K562 (cell line): ENCODE measurements around the gene CHPF2. TPM values are rescaled to one million over a fixed set of nuclear protein-coding genes. Genes with fewer than 3 reads are reported as not detected.

ENCODE experiments used
- ATAC-seq: fragments of 200-7000 bp; cut with Tn5 transposase; 3 replicates; pipeline ENCODE4 v1.9.1; 2020; ENCODE audit warnings: moderate library complexity
- BruUV-seq: library from RNA; stranded (reverse); fragments of 400-500 nt; replicated peaks from 2 replicates; lab custom pipeline; 2021; lab: Mats Ljungman, UMichigan
- CTCF ChIA-PET: fragments of 300-600 bp; formaldehyde crosslinking; extraction: SDS; loops from one replicate; lab custom pipeline; 2021; ENCODE audit warnings: low intra/inter-chr PET ratio; lab: Yijun Ruan, JAX
- POLR2A ChIA-PET: fragments of 300-600, 350-650 bp; sonication (Branson Sonifier 250); formaldehyde crosslinking; extraction: SDS; loops from one replicate; lab custom pipeline; 2021; ENCODE audit warnings: antibody characterized with exemption, inconsistent platforms; lab: Yijun Ruan, JAX
- DNase-seq, 4 experiments: peaks; one replicate each; pipeline versions ENCODE4 v3.0.0 to v3.0.0-alpha.2; 2011 to 2018; ENCODE audit warnings: low spot score in 3 of 4, mixed read lengths in 3 of 4; ENCODE audit errors: extremely low read depth in 1 of 4
- FAIRE-seq: peaks from 2 replicates; lab custom pipeline; 2011; peaks lifted over from hg19 to GRCh38; lab: Jason Lieb, UNC
- H2AFZ ChIP-seq: 2 replicates; pipeline ENCODE4 v1.6.0; 2011; ENCODE audit warnings: low read depth, low read length, control low read depth, inconsistent platforms
- H3K27ac ChIP-seq: fragments of 200-600 bp; 3 replicates; pipeline ENCODE4 v1.8.0; 2011; ENCODE audit warnings: low read depth, mild to moderate bottlenecking, control low read depth, inconsistent platforms, low read length, moderate library complexity, mixed read lengths; ENCODE audit errors: extremely low read depth
- H3K27me3 ChIP-seq, 2 experiments: fragments of 300-600 bp in 1 of 2; 2 replicates in 1 of 2; 3 replicates in 1 of 2; pipeline versions ENCODE4 v1.6.0 to v1.8.0; 2011; ENCODE audit warnings: inconsistent platforms in 2 of 2, low read length in 2 of 2, mild to moderate bottlenecking in 1 of 2, mixed read lengths in 1 of 2, moderate library complexity in 1 of 2; ENCODE audit not compliant: control insufficient read depth in 2 of 2, insufficient read depth in 2 of 2
- H3K36me3 ChIP-seq: fragments of 300-600 bp; 3 replicates; pipeline ENCODE4 v1.8.0; 2011; ENCODE audit warnings: mild to moderate bottlenecking, low read length, inconsistent platforms; ENCODE audit not compliant: control insufficient read depth, insufficient read depth
- H3K4me1 ChIP-seq, 2 experiments: fragments of 200-600 bp in 1 of 2; replicated peaks in 1 of 2; 2 replicates in 1 of 2; 3 replicates in 1 of 2; pipeline versions ENCODE4 v1.5.1 to v1.8.0; 2011; ENCODE audit warnings: inconsistent platforms in 2 of 2, low read length in 2 of 2, mild to moderate bottlenecking in 1 of 2, mixed read lengths in 1 of 2, moderate library complexity in 1 of 2; ENCODE audit not compliant: control insufficient read depth in 2 of 2, insufficient read depth in 2 of 2
- H3K4me2 ChIP-seq: 2 replicates; pipeline ENCODE4 v1.6.1; 2011; ENCODE audit warnings: low read length, control low read depth, inconsistent platforms, mixed read lengths; ENCODE audit not compliant: insufficient read depth
- H3K4me3 ChIP-seq: fragments of 200-600 bp; sonication (generic), shearing (Covaris generic); 2 replicates; pipeline ENCODE4 v1.5.1; 2016; ENCODE audit warnings: control low read depth, inconsistent platforms
- H3K79me2 ChIP-seq: fragments of 200-600 bp; 3 replicates; pipeline ENCODE4 v1.8.0; 2011; ENCODE audit warnings: low read length, inconsistent platforms; ENCODE audit not compliant: control insufficient read depth, insufficient read depth
- H3K9ac ChIP-seq, 2 experiments: 2 replicates each; pipeline versions ENCODE4 v1.6.0 to v1.6.1; 2011; ENCODE audit warnings: low read depth in 2 of 2, low read length in 2 of 2, control low read depth in 1 of 2, inconsistent platforms in 1 of 2, mild to moderate bottlenecking in 1 of 2, mixed read lengths in 1 of 2; ENCODE audit not compliant: insufficient read depth in 1 of 2
- H3K9me1 ChIP-seq: one replicate; pipeline ENCODE4 v1.6.0; 2011; ENCODE audit warnings: inconsistent platforms, mild to moderate bottlenecking, low read length, moderate library complexity; ENCODE audit not compliant: control insufficient read depth, insufficient read depth
- H3K9me3 ChIP-seq: replicated peaks from 2 replicates; pipeline ENCODE4 v1.5.1; 2011; ENCODE audit warnings: low read depth, low read length, inconsistent platforms; ENCODE audit not compliant: control insufficient read depth, insufficient read depth
- H4K20me1 ChIP-seq: replicated peaks from 2 replicates; pipeline ENCODE4 v1.6.1; 2011; ENCODE audit warnings: low read length, inconsistent platforms, mixed read lengths; ENCODE audit not compliant: control insufficient read depth, insufficient read depth
- BRCA1 ChIP-seq, 2 experiments: fragments of 450-650 bp in 1 of 2; sonication (generic) in 1 of 2; formaldehyde crosslinking in 1 of 2; IDR thresholded peaks; 2 replicates each; pipeline versions ENCODE4 v1.5.0 to v1.6.1; 2017 to 2020; ENCODE audit warnings: mild to moderate bottlenecking in 1 of 2, missing genetic modification reagents in 1 of 2
- C11orf30 ChIP-seq: fragments of 450-650 bp; IDR thresholded peaks from 2 replicates; pipeline ENCODE4 v1.6.1; 2016; ENCODE audit warnings: low read depth, mild to moderate bottlenecking
- MTA1 ChIP-seq: fragments of 450-650 bp; IDR thresholded peaks from 2 replicates; pipeline ENCODE4 v1.6.1; 2017; ENCODE audit warnings: borderline replicate concordance
- SETDB1 ChIP-seq: IDR thresholded peaks from one replicate; pipeline ENCODE4 v1.6.1; 2012; ENCODE audit warnings: low read length, control low read depth, inconsistent platforms
- SMARCA4 ChIP-seq: fragments of 450-650 bp; IDR thresholded peaks from 2 replicates; pipeline ENCODE4 v1.6.1; 2016
- SMARCC2 ChIP-seq: fragments of 450-650 bp; IDR thresholded peaks from 2 replicates; pipeline ENCODE4 v1.6.1; 2017; ENCODE audit warnings: antibody characterized with exemption, moderate library complexity, mild to moderate bottlenecking, low read depth
- WGBS: fragments of 100-300 bp; shearing (Covaris generic); methylation state at CpG from one replicate; pipeline ENCODE4 v1.1.6; 2016; ENCODE audit warnings: low coverage, mixed read lengths; ENCODE audit not compliant: insufficient coverage; ENCODE audit errors: missing lambda C conversion rate; 5-methylcytosine and 5-hydroxymethylcytosine counted together
- in situ Hi-C: fragments of 300-500 bp; cut with MboI; formaldehyde crosslinking; loops from 4 replicates; pipeline ENCODE4 v1.15.0; 2018; ENCODE audit warnings: inconsistent platforms, mixed read lengths
- intact Hi-C: fragments of 100-400 bp; cut with micrococcal nuclease; formaldehyde crosslinking; loops from 2 replicates; pipeline ENCODE4 v1.14.2; 2022
- polyA plus RNA-seq, 8 experiments: library from polyadenylated mRNA; depleted of rRNA in 4 of 8; stranded (reverse) in 5 of 8; unstranded in 3 of 8; fragments of >200 nt; fragmentation: Nextera tagmentation in 2 of 8; fragmentation: Illumina TruSeq in 1 of 8; extraction: Ambion mirVana in 2 of 8; extraction: Trizol in 1 of 8; gene quantifications; 2 replicates each; pipeline versions ENCODE4 v1.2.1 to v1.2.3, GENCODE V29; 2011 to 2014; ENCODE audit warnings: inconsistent platforms in 1 of 8, missing spikeins in 1 of 8
- total RNA-seq, 7 experiments: library from RNA; depleted of rRNA in 6 of 7; stranded (reverse); fragments of >200 nt in 6 of 7; fragmentation: Illumina TruSeq in 2 of 7; extraction: Trizol in 2 of 7; gene quantifications; 2 replicates each; pipeline versions ENCODE4 v1.2.1 to v1.2.3, GENCODE V29; 2011 to 2021; ENCODE audit warnings: low replicate concordance in 1 of 7
- TF ChIP-seq, protein P1 (sequence below): fragments of 450-650 bp; IDR thresholded peaks from 2 replicates; pipeline ENCODE4 v1.6.1; 2016; ENCODE audit warnings: low read depth
- TF ChIP-seq, protein P2 (sequence below): fragments of 250-450 bp; sonication (Bioruptor Pico); IDR thresholded peaks from 2 replicates; pipeline ENCODE4 v1.5.0; 2021

The CHPF2 gene
- total and polyA plus RNA-seq, 9 of the 15 experiments (the other 6 are each of a cell fraction or from before 2014, with no cell fraction given): 0.08 to 32.8 (median 10.5) TPM

DNA sequence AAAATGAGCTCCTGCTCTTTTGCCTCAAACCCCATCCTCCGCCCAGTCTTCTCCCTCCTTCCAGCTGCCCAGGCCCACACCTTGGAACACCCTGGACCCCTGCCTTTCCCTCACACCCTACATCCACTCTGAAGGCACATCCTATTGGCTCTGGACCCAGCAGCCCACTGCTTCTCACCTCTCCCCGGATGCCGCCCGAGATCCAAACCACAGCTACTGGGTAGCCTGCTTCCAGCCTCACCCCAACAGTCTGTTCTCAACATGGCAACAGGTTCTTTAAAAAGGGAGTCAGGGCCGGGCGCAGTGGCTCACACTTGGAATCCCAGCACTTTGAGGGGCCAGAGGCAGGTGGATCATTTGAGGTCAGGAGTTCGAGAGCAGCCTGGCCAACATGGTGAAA is 25.7 kb downstream of the CHPF2 start:
- Histone ChIP-seq H3K36me3 (no peaks in the 10 kb centered on the region), H3K9me1 (no peaks in the 10 kb centered on the region), H3K27me3 (peaks cover 64 to 95% of the 10 kb centered on the region in 2 experiments), H3K79me2 (no peaks in the 10 kb centered on the region), H3K9ac (no peak overlapping the region), H3K4me1 (0 out of 5 replicates have a peak, but pooled peaks cover 0 to 2% of the 10 kb centered on the region in 2 experiments), H3K4me2 (no peak overlapping the region), H3K27ac (no peak overlapping the region), H3K9me3 (no peaks in the 10 kb centered on the region; the same call in 1 of the 2 replicates), H3K4me3 (no peak overlapping the region), H2AFZ (no peak overlapping the region), H4K20me1 (peaks cover 13% of the 10 kb centered on the region)
- ATAC-seq: no peak
- in situ Hi-C loops: no loop called here
- no peak for DNase-seq
- POLR2A ChIA-PET: no interaction called here
- FAIRE-seq: no peak
- CTCF ChIA-PET: no interaction called here
- intact Hi-C loops: no loop called here
- no TSS peak for BruUV-seq
- 9% methylated on average over 7 of the region's 7 CpGs for WGBS
- TF ChIP-seq SMARCA4 (no peak), SETDB1 (no peak), C11orf30 (no peak), MTA1 (no peak), BRCA1 (IDR thresholded peaks at IDR 0.05) (no peak), BRCA1 (CRISPR knock-in tag; IDR thresholded peaks at IDR 0.05) (no peak), SMARCC2 (no peak)
- TF ChIP-seq, protein P1, sequence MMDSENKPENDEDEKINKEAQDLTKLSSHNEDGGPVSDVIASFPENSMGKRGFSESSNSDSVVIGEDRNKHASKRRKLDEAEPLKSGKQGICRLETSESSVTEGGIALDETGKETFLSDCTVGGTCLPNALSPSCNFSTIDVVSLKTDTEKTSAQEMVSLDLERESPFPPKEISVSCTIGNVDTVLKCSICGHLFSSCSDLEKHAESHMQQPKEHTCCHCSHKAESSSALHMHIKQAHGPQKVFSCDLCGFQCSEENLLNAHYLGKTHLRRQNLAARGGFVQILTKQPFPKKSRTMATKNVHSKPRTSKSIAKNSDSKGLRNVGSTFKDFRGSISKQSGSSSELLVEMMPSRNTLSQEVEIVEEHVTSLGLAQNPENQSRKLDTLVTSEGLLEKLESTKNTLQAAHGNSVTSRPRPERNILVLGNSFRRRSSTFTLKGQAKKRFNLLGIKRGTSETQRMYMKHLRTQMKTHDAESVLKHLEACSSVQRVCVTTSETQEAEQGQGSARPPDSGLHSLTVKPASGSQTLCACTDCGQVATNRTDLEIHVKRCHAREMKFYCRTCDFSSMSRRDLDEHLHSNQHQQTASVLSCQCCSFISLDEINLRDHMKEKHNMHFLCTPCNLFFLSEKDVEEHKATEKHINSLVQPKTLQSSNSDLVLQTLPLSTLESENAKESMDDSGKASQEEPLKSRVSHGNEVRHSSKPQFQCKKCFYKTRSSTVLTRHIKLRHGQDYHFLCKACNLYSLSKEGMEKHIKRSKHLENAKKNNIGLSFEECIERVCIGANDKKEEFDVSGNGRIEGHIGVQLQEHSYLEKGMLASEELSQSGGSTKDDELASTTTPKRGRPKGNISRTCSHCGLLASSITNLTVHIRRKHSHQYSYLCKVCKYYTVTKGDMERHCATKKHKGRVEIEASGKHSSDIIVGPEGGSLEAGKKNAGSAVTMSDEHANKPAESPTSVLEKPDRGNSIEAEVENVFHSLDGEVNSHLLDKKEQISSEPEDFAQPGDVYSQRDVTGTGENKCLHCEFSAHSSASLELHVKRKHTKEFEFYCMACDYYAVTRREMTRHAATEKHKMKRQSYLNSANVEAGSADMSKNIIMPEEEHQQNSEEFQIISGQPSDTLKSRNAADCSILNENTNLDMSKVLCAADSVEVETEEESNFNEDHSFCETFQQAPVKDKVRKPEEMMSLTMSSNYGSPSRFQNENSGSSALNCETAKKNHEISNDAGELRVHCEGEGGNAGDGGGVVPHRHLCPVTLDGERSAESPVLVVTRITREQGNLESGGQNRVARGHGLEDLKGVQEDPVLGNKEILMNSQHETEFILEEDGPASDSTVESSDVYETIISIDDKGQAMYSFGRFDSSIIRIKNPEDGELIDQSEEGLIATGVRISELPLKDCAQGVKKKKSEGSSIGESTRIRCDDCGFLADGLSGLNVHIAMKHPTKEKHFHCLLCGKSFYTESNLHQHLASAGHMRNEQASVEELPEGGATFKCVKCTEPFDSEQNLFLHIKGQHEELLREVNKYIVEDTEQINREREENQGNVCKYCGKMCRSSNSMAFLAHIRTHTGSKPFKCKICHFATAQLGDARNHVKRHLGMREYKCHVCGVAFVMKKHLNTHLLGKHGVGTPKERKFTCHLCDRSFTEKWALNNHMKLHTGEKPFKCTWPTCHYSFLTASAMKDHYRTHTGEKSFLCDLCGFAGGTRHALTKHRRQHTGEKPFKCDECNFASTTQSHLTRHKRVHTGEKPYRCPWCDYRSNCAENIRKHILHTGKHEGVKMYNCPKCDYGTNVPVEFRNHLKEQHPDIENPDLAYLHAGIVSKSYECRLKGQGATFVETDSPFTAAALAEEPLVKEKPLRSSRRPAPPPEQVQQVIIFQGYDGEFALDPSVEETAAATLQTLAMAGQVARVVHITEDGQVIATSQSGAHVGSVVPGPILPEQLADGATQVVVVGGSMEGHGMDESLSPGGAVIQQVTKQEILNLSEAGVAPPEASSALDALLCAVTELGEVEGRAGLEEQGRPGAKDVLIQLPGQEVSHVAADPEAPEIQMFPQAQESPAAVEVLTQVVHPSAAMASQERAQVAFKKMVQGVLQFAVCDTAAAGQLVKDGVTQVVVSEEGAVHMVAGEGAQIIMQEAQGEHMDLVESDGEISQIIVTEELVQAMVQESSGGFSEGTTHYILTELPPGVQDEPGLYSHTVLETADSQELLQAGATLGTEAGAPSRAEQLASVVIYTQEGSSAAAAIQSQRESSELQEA: no peak
- TF ChIP-seq, protein P2, sequence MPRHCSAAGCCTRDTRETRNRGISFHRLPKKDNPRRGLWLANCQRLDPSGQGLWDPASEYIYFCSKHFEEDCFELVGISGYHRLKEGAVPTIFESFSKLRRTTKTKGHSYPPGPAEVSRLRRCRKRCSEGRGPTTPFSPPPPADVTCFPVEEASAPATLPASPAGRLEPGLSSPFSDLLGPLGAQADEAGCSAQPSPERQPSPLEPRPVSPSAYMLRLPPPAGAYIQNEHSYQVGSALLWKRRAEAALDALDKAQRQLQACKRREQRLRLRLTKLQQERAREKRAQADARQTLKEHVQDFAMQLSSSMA (CRISPR knock-in tag): no peak
